ENCODE results near the gene DGAT2.

DGAT2 gene

GRCh38 chr11:75757651-75758050, 10.9 kb upstream of the DGAT2 start:
- DNase-seq: no peak

- DNase-seq: no peak
Measured at GRCh38 chr11:75759832-75760231, 8.7 kb upstream of the DGAT2 start.

- no peak for DNase-seq
Measured at GRCh38 chr11:75760243-75760642, 8.3 kb upstream of the DGAT2 start.

GRCh38 chr11:75760710-75761493, 7.7 kb upstream of the DGAT2 start:
- DNase-seq: no peak

GRCh38 chr11:75762158-75762557, 6.4 kb upstream of the DGAT2 start:
- DNase-seq: no peak

GRCh38 chr11:75762885-75763284, 5.7 kb upstream of the DGAT2 start:
- no peak for DNase-seq

GRCh38 chr11:75763846-75764245, 4.7 kb upstream of the DGAT2 start:
- DNase-seq: no peak

GRCh38 chr11:75765116-75765515, 3.5 kb upstream of the DGAT2 start:
- DNase-seq: no peak

GRCh38 chr11:75766443-75767227, 1.9 kb upstream of the DGAT2 start:
- no peak for DNase-seq

- DNase-seq: no peak
Measured at GRCh38 chr11:75767228-75767572, 1.4 kb upstream of the DGAT2 start.

GRCh38 chr11:75767793-75768111, 826 bp upstream of the DGAT2 start:
- DNase-seq: no peak

- no peak for DNase-seq
Measured at GRCh38 chr11:75768909-75769771, 562 bp downstream of the DGAT2 start.

- DNase-seq: no peak
Measured at GRCh38 chr11:75770102-75770501, 1.5 kb downstream of the DGAT2 start.

GRCh38 chr11:75771646-75772410, 3.2 kb downstream of the DGAT2 start:
- DNase-seq: no peak

- no peak for DNase-seq
Measured at GRCh38 chr11:75773595-75774353, 5.2 kb downstream of the DGAT2 start.

- no peak for DNase-seq
Measured at GRCh38 chr11:75775056-75775455, 6.5 kb downstream of the DGAT2 start.

GRCh38 chr11:75776546-75776945, 8.0 kb downstream of the DGAT2 start:
- no peak for DNase-seq

GRCh38 chr11:75777461-75778110, 9.0 kb downstream of the DGAT2 start:
- DNase-seq: no peak

GRCh38 chr11:75778962-75779361, 10.4 kb downstream of the DGAT2 start:
- DNase-seq: no peak

- DNase-seq: no peak
Measured at GRCh38 chr11:75779960-75780359, 11.4 kb downstream of the DGAT2 start.

GRCh38 chr11:75780888-75781287, 12.3 kb downstream of the DGAT2 start:
- no peak for DNase-seq

- no peak for DNase-seq
Measured at GRCh38 chr11:75781296-75781695, 12.7 kb downstream of the DGAT2 start.
